Skin epidermis (tissue), 12 donors: ENCODE measurements around the gene SOX18.

Experiments used
- H3K27ac ChIP-seq, 21 experiments: fragments of 200-600 bp; sonication (generic) in 11 of 21; one replicate each; pipeline ENCODE4 v1.5.0; 2020; ENCODE audit warnings: mild to moderate bottlenecking in 3 of 21, inconsistent platforms in 2 of 21, moderate library complexity in 2 of 21
- H3K4me3 ChIP-seq, 7 experiments: fragments of 200-600 bp; sonication (generic) in 2 of 7; one replicate each; pipeline ENCODE4 v1.5.0; 2020; ENCODE audit warnings: inconsistent platforms in 2 of 7, mild to moderate bottlenecking in 2 of 7, moderate library complexity in 1 of 7

The SOX18 gene

GRCh38 chr20:64081624-64081964, 32.2 kb upstream of the SOX18 start:
- no peak overlapping the region for H3K27ac ChIP-seq
- H3K4me3 ChIP-seq = peak overlapping the region in 1 of 7 experiments; percentile 0

GRCh38 chr20:64080813-64081623, 31.6 kb upstream of the SOX18 start:
- peak overlapping the region in 6 of 7 experiments; percentile 0 to 83 (median 64) for H3K4me3 ChIP-seq
- peak overlapping the region in 10 of 21 experiments; percentile 52 to 94 (median 77) for H3K27ac ChIP-seq

GRCh38 chr20:64080013-64080812, 30.8 kb upstream of the SOX18 start, which contains the start of gene OPRL1:
Gene OPRL1 (plus strand): TSS chr20:64080082. CDS start chr20:64092721, 12,639 bp downstream.
- peak within 1 kb of the TSS; percentile 40 to 94 (median 84) for H3K27ac ChIP-seq
- peak within 1 kb of the TSS; percentile 62 to 88 (median 74) for H3K4me3 ChIP-seq

GRCh38 chr20:64079273-64080012, 30.0 kb upstream of the SOX18 start, which contains the start of gene RGS19:
Gene RGS19 (minus strand): TSS chr20:64079518. CDS start chr20:64076886, 2,632 bp downstream.
- Histone ChIP-seq H3K4me3 (peak within 1 kb of the TSS; percentile 62 to 88 (median 74)), H3K27ac (peak within 1 kb of the TSS; percentile 40 to 94 (median 84))

GRCh38 chr20:64078934-64079272, 29.5 kb upstream of the SOX18 start:
- peak overlapping the region; percentile 40 to 94 (median 84) for H3K27ac ChIP-seq

GRCh38 chr20:64077876-64078551, 28.6 kb upstream of the SOX18 start:
- peak overlapping the region; percentile 62 to 88 (median 74) for H3K4me3 ChIP-seq
- peak overlapping the region in 20 of 21 experiments; percentile 21 to 94 (median 84) for H3K27ac ChIP-seq

More at GRCh38 chr20:64078934-64079272, 29.5 kb upstream of the SOX18 start:
- H3K4me3 ChIP-seq = peak overlapping the region; percentile 62 to 88 (median 74)

- peak overlapping the region in 18 of 21 experiments; percentile 5 to 94 (median 84) for H3K27ac ChIP-seq
- peak overlapping the region; percentile 62 to 88 (median 74) for H3K4me3 ChIP-seq
These were observed 28.1 kb upstream of the SOX18 start for GRCh38 chr20:64077541-64077875.

GRCh38 chr20:64077094-64077493, 27.7 kb upstream of the SOX18 start:
- H3K4me3 ChIP-seq = peak overlapping the region; percentile 62 to 88 (median 74)
- H3K27ac ChIP-seq = peak overlapping the region in 19 of 21 experiments; percentile 5 to 94 (median 84)

- peak overlapping the region in 19 of 21 experiments; percentile 0 to 94 (median 84) for H3K27ac ChIP-seq
- H3K4me3 ChIP-seq = peak overlapping the region in 5 of 7 experiments; percentile 62 to 83 (median 74)
These were observed 26.9 kb upstream of the SOX18 start for GRCh38 chr20:64076061-64076997.

- no peak overlapping the region for H3K27ac ChIP-seq
- H3K4me3 ChIP-seq = no peak overlapping the region
These were observed 26.1 kb upstream of the SOX18 start for GRCh38 chr20:64075556-64075955.

- Histone ChIP-seq H3K27ac (no peak overlapping the region), H3K4me3 (no peak overlapping the region)
These were observed 25.5 kb upstream of the SOX18 start for GRCh38 chr20:64074963-64075362.

- Histone ChIP-seq H3K27ac (no peak overlapping the region), H3K4me3 (no peak overlapping the region)
These were observed 24.8 kb upstream of the SOX18 start for GRCh38 chr20:64074184-64074789.

GRCh38 chr20:64073476-64074183, 24.2 kb upstream of the SOX18 start:
- no peak overlapping the region for H3K4me3 ChIP-seq
- no peak overlapping the region for H3K27ac ChIP-seq

- H3K4me3 ChIP-seq = no peak overlapping the region
- no peak overlapping the region for H3K27ac ChIP-seq
These were observed 23.1 kb upstream of the SOX18 start for GRCh38 chr20:64072498-64073063.

- no peak overlapping the region for H3K4me3 ChIP-seq
These were observed 22.2 kb upstream of the SOX18 start for GRCh38 chr20:64071341-64072332.

More at GRCh38 chr20:64071341-64072332, 22.2 kb upstream of the SOX18 start:
- H3K27ac ChIP-seq = no peak overlapping the region
